HepG2 (cell line): Measurements from ENCODE around the gene ADCY9. TPM values are rescaled to one million over a fixed set of nuclear protein-coding genes. Genes with fewer than 3 reads are reported as not detected.
A peak's percentile ranks its signal among the peaks of the same experiment; 100 is the strongest.

Experiments used
- ARNTL ChIP-seq: sonication (generic); formaldehyde crosslinking; IDR thresholded peaks from 2 replicates; pipeline ENCODE4 v1.4.0; 2020; ENCODE audit warnings: mild to moderate bottlenecking, missing genetic modification reagents
- CREB1 ChIP-seq, 2 experiments: fragments of 450-650 bp in 1 of 2; IDR thresholded peaks; 2 replicates each; pipeline ENCODE4 v1.6.1; 2016 to 2017; ENCODE audit warnings: control low read depth in 1 of 2, mild to moderate bottlenecking in 1 of 2, missing compliant biosample characterization in 1 of 2, missing genetic modification characterization in 1 of 2
- HDAC2 ChIP-seq: sonication (generic); formaldehyde crosslinking; IDR thresholded peaks from 2 replicates; pipeline ENCODE4 v1.4.0; 2020; ENCODE audit warnings: missing genetic modification reagents
- HNRNPUL1 ChIP-seq: fragments of 200-400 bp; formaldehyde crosslinking; IDR thresholded peaks from 2 replicates; pipeline ENCODE4 v1.6.1; 2017; ENCODE audit warnings: low read depth, mild to moderate bottlenecking, low read length, moderate library complexity
- JUND ChIP-seq: sonication (generic); formaldehyde crosslinking; IDR thresholded peaks from 2 replicates; pipeline ENCODE4 v1.8.0; 2022; ENCODE audit warnings: mild to moderate bottlenecking, missing genetic modification reagents
- KAT2B ChIP-seq: fragments of 150-350 bp; IDR thresholded peaks from 2 replicates; pipeline ENCODE4 v1.6.1; 2014; ENCODE audit warnings: low read depth, low read length, borderline replicate concordance
- NKX3-1 ChIP-seq: sonication (generic); formaldehyde crosslinking; IDR thresholded peaks from 2 replicates; pipeline ENCODE4 v1.5.0; 2020; ENCODE audit warnings: missing genetic modification reagents
- NR2F1 ChIP-seq, 2 experiments: fragments of 450-650 bp in 1 of 2; formaldehyde crosslinking in 1 of 2; IDR thresholded peaks; 2 replicates each; pipeline versions ENCODE4 v1.5.0 to v1.6.1; 2016 to 2020; ENCODE audit warnings: mild to moderate bottlenecking in 1 of 2, missing compliant biosample characterization in 1 of 2, missing genetic modification reagents in 1 of 2, moderate library complexity in 1 of 2
- NR2F6 ChIP-seq, 2 experiments: IDR thresholded peaks; 2 replicates each; pipeline ENCODE4 v1.6.1; 2016; ENCODE audit warnings: antibody characterized with exemption in 1 of 2, mild to moderate bottlenecking in 1 of 2
- PLSCR1 ChIP-seq: sonication (generic); formaldehyde crosslinking; IDR thresholded peaks from 2 replicates; pipeline ENCODE4 v1.5.0; 2020; ENCODE audit warnings: missing genetic modification reagents, mild to moderate bottlenecking, borderline replicate concordance
- SAFB2 ChIP-seq: sonication (generic); formaldehyde crosslinking; IDR thresholded peaks from 2 replicates; pipeline ENCODE4 v1.5.1; 2020; ENCODE audit warnings: missing genetic modification reagents, low read depth, mild to moderate bottlenecking, borderline replicate concordance
- THRA ChIP-seq: sonication (generic); formaldehyde crosslinking; IDR thresholded peaks from 2 replicates; pipeline ENCODE4 v1.4.0; 2020; ENCODE audit warnings: missing genetic modification reagents, borderline replicate concordance
- ZKSCAN5 ChIP-seq: sonication (generic); formaldehyde crosslinking; IDR thresholded peaks from 2 replicates; pipeline ENCODE4 v1.5.1; 2020; ENCODE audit warnings: mild to moderate bottlenecking, missing genetic modification reagents
- ZNF451 ChIP-seq: sonication (generic); formaldehyde crosslinking; IDR thresholded peaks from 2 replicates; pipeline ENCODE4 v1.5.0; 2020; ENCODE audit warnings: mild to moderate bottlenecking, missing genetic modification reagents
- ZNF567 ChIP-seq: sonication (generic); formaldehyde crosslinking; IDR thresholded peaks from 2 replicates; pipeline ENCODE4 v1.8.1; 2023; ENCODE audit warnings: mild to moderate bottlenecking, missing genetic modification reagents, borderline replicate concordance
- ZNF709 ChIP-seq: sonication (generic); formaldehyde crosslinking; IDR thresholded peaks from 2 replicates; pipeline ENCODE4 v1.5.0; 2020; ENCODE audit warnings: mild to moderate bottlenecking, missing genetic modification reagents
- ZNF788 ChIP-seq: sonication (generic); formaldehyde crosslinking; IDR thresholded peaks from 2 replicates; pipeline ENCODE4 v1.5.0; 2020; ENCODE audit warnings: mild to moderate bottlenecking, missing genetic modification reagents, borderline replicate concordance
- ZSCAN12 ChIP-seq: sonication (generic); formaldehyde crosslinking; IDR thresholded peaks from 2 replicates; pipeline ENCODE4 v1.9.0; 2021; ENCODE audit warnings: mild to moderate bottlenecking, missing genetic modification reagents
- ZSCAN22 ChIP-seq: sonication (generic); formaldehyde crosslinking; IDR thresholded peaks from 2 replicates; pipeline ENCODE4 v1.4.0; 2020; ENCODE audit warnings: mild to moderate bottlenecking, missing genetic modification reagents
- polyA plus RNA-seq, 8 experiments: library from polyadenylated mRNA; depleted of rRNA in 3 of 8; stranded (reverse) in 7 of 8; unstranded in 1 of 8; fragments of >200 nt; fragmentation: Illumina TruSeq in 4 of 8; extraction: Trizol in 4 of 8; gene quantifications; 2 replicates each; pipeline versions ENCODE4 v1.2.1 to v1.2.3, GENCODE V29; 2011 to 2016; ENCODE audit warnings: low read depth in 4 of 8, missing spikeins in 1 of 8, mixed read lengths in 1 of 8; ENCODE audit not compliant: insufficient read depth in 1 of 8
- total RNA-seq, 5 experiments: library from RNA; depleted of rRNA; stranded (reverse); fragments of >200 nt; fragmentation: Illumina TruSeq; extraction: Trizol; gene quantifications; 2 replicates each; pipeline ENCODE4 v1.2.3, GENCODE V29; 2016; ENCODE audit warnings: low read depth in 1 of 5
- TF ChIP-seq, protein P1 (sequence below): IDR thresholded peaks from 2 replicates; pipeline ENCODE4 v1.6.1; 2016; ENCODE audit warnings: missing genetic modification reagents, missing compliant biosample characterization
- TF ChIP-seq, protein P2 (sequence below): sonication (generic); formaldehyde crosslinking; IDR thresholded peaks from 2 replicates; pipeline ENCODE4 v1.4.0; 2020; ENCODE audit warnings: missing genetic modification reagents
- TF ChIP-seq, protein P3 (sequence below): sonication (generic); formaldehyde crosslinking; IDR thresholded peaks from 2 replicates; pipeline ENCODE4 v1.5.0; 2020; ENCODE audit warnings: missing genetic modification reagents
- TF ChIP-seq, protein P4 (sequence below): IDR thresholded peaks from 2 replicates; pipeline ENCODE4 v1.6.1; 2016; ENCODE audit warnings: low read depth, control low read depth

ADCY9 gene
- total and polyA plus RNA-seq, 2 of the 13 experiments (the other 11 are each of a cell fraction or from before 2014, with no cell fraction given), result 11.2 to 13.9 TPM

DNA sequence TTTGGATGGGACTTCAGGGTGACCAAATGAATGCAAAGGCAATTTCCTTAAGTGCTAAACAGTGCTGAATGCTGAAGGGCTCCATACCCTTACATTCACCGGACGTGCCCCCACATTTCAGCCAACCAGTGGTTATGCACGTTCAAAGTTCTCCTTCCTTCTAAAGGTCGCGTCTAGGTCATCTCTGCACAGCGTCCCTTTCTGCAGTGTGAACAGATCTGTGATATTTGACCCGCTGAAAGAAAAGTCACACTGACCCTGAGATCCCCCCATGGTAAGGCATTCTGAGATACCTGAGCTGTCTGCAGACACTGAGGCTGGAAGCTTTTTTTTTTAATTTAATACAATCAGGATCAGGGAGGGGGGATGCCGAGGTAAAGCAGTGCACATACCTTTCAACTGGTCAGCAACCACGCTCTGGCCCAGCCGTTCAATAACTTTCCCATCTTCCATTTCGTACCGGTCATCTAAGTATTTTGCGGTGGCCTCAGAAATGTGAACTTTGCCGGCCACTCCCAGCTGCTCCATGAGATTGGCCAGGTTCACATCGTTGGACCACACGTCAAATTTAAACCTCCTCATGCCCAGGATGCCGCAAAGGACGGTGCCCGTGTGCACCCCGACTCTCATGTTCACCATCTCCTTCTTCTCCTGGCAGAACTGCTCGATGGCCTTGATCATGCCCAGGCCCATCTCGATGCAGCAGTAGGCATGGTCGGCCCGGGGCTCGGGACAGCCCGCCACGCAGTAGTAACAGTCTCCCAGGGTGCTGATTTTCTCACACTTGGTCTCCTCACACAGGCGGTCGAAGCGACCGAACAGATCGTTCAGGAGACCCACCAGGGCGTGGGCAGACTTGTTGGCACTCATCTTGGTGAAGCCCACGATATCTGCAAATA, 2.6 kb downstream of the ADCY9 start (continued):
- no peak for TF ChIP-seq SAFB2 (CRISPR knock-in tag)
- peak; percentile 84; the same call in 1 of the 2 replicates for TF ChIP-seq THRA (CRISPR knock-in tag)
- TF ChIP-seq KAT2B, result no peak
- TF ChIP-seq, protein P1, sequence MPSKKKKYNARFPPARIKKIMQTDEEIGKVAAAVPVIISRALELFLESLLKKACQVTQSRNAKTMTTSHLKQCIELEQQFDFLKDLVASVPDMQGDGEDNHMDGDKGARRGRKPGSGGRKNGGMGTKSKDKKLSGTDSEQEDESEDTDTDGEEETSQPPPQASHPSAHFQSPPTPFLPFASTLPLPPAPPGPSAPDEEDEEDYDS (CRISPR knock-in tag), result no peak
- TF ChIP-seq, protein P2, sequence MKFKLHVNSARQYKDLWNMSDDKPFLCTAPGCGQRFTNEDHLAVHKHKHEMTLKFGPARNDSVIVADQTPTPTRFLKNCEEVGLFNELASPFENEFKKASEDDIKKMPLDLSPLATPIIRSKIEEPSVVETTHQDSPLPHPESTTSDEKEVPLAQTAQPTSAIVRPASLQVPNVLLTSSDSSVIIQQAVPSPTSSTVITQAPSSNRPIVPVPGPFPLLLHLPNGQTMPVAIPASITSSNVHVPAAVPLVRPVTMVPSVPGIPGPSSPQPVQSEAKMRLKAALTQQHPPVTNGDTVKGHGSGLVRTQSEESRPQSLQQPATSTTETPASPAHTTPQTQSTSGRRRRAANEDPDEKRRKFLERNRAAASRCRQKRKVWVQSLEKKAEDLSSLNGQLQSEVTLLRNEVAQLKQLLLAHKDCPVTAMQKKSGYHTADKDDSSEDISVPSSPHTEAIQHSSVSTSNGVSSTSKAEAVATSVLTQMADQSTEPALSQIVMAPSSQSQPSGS (CRISPR knock-in tag), result peak; percentile 37; the same call in 1 of the 2 replicates
- TF ChIP-seq, protein P3, sequence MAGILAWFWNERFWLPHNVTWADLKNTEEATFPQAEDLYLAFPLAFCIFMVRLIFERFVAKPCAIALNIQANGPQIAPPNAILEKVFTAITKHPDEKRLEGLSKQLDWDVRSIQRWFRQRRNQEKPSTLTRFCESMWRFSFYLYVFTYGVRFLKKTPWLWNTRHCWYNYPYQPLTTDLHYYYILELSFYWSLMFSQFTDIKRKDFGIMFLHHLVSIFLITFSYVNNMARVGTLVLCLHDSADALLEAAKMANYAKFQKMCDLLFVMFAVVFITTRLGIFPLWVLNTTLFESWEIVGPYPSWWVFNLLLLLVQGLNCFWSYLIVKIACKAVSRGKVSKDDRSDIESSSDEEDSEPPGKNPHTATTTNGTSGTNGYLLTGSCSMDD (CRISPR knock-in tag), result no peak
- peak; percentile 55 to 68; a peak in 3 of 4 replicates for TF ChIP-seq NR2F1 (CRISPR knock-in tag; IDR thresholded peaks at IDR 0.05)
- TF ChIP-seq NKX3-1 (CRISPR knock-in tag), result no peak
- no peak for TF ChIP-seq ZNF788
- TF ChIP-seq JUND (CRISPR knock-in tag), result no peak
- no peak for TF ChIP-seq ZNF709 (CRISPR knock-in tag)
- TF ChIP-seq ZNF451 (CRISPR knock-in tag), result no peak
- no peak for TF ChIP-seq ZSCAN12
- TF ChIP-seq HDAC2 (CRISPR knock-in tag), result peak; percentile 69
- TF ChIP-seq ZNF567 (CRISPR knock-in tag), result no peak
- TF ChIP-seq, protein P4, sequence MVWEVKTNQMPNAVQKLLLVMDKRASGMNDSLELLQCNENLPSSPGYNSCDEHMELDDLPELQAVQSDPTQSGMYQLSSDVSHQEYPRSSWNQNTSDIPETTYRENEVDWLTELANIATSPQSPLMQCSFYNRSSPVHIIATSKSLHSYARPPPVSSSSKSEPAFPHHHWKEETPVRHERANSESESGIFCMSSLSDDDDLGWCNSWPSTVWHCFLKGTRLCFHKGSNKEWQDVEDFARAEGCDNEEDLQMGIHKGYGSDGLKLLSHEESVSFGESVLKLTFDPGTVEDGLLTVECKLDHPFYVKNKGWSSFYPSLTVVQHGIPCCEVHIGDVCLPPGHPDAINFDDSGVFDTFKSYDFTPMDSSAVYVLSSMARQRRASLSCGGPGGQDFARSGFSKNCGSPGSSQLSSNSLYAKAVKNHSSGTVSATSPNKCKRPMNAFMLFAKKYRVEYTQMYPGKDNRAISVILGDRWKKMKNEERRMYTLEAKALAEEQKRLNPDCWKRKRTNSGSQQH (CRISPR knock-in tag), result no peak
- no peak for TF ChIP-seq ZSCAN22
- TF ChIP-seq NR2F6 (IDR thresholded peaks at IDR 0.05), result peak; percentile 81
- peak; percentile 91 for TF ChIP-seq NR2F6 (CRISPR knock-in tag; IDR thresholded peaks at IDR 0.05)
- no peak for TF ChIP-seq ZKSCAN5 (CRISPR knock-in tag)
- TF ChIP-seq HNRNPUL1, result no peak
- TF ChIP-seq CREB1 (IDR thresholded peaks at IDR 0.05), result no peak
- no peak for TF ChIP-seq CREB1 (CRISPR knock-in tag; IDR thresholded peaks at IDR 0.05)
- TF ChIP-seq PLSCR1 (CRISPR knock-in tag), result no peak
- TF ChIP-seq ARNTL (CRISPR knock-in tag), result no peak
